GM13977 (cell line): ENCODE measurements around the gene CYSRT1.

Source experiments
- DNase-seq: peaks from one replicate; pipeline ENCODE4 v3.0.0; 2012; ENCODE audit warnings: low spot score
- in situ Hi-C: fragments of 300-500 bp; cut with MboI; formaldehyde crosslinking; loops from one replicate; pipeline ENCODE4 v1.12.0; 2022; ENCODE audit warnings: low sequenced_read_pairs, low pct_unique_long_range_greater_than_20kb, mixed read lengths, inconsistent platforms; ENCODE audit not compliant: unreplicated experiment
- TF ChIP-seq, protein P1 (sequence below): IDR thresholded peaks from 2 replicates; pipeline ENCODE4 v1.5.1; 2012; ENCODE audit warnings: mild to moderate bottlenecking, control low read depth; ENCODE audit not compliant: insufficient read depth; ENCODE audit errors: extremely low read depth, missing control alignments

Gene CYSRT1

DNA sequence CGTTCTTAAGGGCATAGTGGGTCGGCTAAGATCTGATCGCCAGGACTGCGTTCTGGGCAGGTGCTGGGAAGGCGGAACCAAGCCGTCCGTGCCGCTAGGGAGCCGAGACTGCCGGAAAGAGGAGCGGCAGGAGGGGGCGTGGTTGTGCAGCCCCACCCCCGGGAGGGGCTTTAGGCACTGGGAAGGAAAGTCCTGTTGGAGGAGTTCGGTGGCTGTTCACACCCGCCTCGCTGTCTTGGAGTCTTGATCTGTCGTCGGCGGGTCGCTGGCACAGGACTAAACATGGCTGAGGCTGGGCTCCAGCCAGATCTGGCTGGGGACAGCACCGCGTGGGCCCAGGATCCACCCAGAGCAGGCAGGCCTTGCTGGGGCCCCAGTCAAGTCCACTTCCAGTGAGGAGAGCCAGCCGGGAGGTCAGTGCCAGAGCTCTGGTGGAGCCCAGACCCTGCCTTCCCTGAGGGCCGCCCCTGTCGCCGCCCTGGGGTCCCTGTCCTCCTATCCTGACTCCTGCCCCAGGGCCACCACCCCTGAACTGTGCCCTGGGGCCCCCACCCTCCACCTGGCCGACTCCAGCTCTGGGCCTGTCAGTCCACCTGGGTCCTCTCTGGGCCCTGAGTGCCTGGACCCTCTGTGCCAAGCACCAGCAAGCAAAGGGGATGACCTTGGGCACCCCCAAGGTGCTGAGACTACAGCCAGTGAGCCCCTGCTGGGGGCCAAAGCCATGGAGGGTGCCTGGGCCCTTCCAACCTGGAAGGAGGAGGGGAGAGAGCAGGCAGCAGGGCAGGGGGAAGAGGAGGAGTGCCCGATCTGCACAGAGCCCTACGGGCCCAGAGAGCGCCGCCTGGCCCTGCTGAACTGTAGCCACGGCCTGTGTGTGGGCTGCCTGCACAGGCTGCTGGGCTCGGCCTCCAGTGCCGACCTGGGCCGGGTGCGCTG lies 7.4 kb upstream of the CYSRT1 start:
- in situ Hi-C loops = no loop called here
- TF ChIP-seq, protein P1, sequence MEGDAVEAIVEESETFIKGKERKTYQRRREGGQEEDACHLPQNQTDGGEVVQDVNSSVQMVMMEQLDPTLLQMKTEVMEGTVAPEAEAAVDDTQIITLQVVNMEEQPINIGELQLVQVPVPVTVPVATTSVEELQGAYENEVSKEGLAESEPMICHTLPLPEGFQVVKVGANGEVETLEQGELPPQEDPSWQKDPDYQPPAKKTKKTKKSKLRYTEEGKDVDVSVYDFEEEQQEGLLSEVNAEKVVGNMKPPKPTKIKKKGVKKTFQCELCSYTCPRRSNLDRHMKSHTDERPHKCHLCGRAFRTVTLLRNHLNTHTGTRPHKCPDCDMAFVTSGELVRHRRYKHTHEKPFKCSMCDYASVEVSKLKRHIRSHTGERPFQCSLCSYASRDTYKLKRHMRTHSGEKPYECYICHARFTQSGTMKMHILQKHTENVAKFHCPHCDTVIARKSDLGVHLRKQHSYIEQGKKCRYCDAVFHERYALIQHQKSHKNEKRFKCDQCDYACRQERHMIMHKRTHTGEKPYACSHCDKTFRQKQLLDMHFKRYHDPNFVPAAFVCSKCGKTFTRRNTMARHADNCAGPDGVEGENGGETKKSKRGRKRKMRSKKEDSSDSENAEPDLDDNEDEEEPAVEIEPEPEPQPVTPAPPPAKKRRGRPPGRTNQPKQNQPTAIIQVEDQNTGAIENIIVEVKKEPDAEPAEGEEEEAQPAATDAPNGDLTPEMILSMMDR = no peak
- DNase-seq = no peak

DNA sequence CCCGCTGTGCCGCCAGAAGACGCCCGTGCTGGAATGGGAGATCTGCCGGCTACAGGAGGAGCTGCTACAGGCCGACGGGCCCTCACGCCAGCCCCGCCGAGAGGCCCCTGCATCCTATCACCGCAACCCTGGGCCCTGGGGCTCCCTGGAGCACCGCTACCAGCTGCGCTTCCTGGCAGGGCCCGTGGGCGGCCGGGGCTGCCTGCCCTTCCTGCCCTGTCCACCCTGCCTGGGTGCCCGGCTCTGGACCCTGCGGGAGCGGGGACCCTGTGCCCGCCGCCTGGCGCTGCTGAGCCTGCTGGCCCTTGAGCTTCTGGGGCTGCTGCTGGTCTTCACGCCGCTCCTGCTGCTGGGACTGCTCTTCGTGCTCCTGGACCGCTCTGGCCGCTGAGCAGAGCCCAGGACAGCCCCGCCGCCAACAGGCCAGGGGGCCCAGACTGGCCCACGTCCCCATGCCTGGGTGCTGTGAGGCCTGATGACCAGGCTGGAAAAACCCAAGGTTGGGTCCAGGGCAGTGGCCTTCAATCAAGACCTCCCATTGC lies 6.7 kb upstream of the CYSRT1 start:
- TF ChIP-seq, protein P1 = no peak
- in situ Hi-C loops = no loop called here

DNA sequence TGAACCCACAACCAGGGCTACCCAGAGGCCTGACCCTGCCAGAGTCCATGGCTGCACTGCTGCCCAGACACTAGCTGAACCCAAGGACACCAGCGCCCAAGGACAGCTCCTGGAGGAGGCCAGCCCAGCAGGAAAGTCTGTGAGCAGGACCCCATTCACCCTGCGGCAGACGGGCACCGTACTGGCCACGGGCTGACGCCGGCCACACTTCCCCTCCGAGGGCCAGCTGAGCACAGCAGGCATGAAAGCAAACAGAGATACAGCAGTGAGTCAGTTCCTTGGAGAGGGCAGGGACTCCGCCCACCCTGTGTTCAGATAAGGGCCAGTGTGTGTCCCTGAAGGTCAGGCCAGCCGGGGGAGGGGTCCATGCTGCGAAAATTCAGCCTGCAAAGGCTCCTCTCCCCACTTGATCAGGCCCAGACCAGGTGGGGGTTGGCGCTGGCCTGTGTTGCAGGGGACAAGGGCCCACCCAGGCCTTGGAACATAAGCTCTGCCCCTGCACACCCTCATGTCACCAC lies 6.2 kb upstream of the CYSRT1 start:
- in situ Hi-C loops = no loop called here
- DNase-seq = no peak
- TF ChIP-seq, protein P1 = no peak

More for the DNA sequence above, 6.7 kb upstream of the CYSRT1 start:
- DNase-seq = no peak

DNA sequence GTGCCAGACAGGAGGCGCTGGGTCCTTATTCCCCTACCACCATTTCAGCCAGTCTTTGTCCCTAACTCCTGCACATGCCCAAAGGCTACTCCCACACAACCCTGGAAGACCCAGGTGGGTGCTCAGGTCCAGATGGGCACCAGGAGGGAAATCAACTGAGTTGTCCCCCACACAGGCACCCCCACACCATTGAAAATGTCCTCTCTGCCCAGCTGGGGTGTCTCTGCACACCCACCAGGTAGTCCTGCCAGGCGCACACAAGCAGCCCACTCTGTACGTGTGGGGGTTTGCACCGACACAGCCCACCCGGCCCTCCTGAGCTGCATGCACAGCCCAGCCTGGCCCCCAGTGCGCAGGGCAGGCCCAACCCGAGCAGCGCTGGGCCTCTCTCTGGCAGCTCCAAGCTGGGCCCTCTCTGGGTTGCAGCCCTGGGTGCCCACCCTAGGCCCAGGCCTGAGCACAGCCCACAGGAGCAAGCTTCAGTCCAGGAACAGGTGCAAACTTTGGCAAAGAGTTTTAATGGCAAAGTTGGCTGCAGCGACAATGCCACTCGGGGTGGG lies 5.1 kb upstream of the CYSRT1 start:
- in situ Hi-C loops = loop anchor here (10.0 kb wide), 1 partner anchor 95 kb away; no protein-coding TSS in a partner anchor
- TF ChIP-seq, protein P1 = no peak
- DNase-seq = no peak

DNA sequence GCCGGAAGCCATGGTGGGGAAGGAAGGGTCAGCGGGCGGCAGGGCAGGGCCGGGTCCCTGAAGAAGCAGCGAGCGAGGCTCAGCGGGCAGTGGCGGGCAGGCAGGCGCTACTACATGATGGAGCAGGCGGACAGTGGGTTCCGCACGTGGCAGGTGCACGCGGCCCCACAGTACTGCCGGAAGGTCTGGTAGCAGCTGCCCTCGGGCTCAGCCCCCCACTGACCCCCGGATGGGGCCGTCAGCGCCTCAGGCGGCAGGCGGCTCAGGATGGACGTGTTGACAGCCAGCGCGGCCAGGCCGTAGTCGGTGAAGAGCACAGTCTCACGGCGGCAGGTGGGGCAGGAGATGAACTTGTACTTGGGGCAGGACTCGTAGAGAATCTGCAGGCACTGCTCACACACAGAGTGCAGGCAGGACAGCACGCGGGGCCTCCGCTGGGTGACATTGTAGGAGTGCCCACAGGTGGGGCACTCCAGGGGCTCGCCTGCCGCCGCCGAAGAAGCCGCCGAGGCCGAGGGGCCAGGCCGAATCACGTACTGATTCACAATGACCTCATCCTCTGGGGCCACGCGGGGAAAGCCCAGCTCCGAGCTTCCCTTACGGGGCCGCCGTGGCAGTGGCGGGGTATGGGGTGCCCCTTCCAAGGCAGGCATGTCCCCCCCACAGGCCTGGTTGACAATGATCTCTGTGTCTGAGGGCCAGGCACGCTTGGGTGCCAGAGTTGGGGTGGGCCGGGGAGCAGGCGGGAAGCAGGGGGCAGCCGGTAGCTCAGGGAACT lies 4.5 kb upstream of the CYSRT1 start:
- in situ Hi-C loops = loop anchor here (10.0 kb wide), 1 partner anchor 96 kb away; no protein-coding TSS in a partner anchor
- TF ChIP-seq, protein P1 = no peak
- no peak for DNase-seq

DNA sequence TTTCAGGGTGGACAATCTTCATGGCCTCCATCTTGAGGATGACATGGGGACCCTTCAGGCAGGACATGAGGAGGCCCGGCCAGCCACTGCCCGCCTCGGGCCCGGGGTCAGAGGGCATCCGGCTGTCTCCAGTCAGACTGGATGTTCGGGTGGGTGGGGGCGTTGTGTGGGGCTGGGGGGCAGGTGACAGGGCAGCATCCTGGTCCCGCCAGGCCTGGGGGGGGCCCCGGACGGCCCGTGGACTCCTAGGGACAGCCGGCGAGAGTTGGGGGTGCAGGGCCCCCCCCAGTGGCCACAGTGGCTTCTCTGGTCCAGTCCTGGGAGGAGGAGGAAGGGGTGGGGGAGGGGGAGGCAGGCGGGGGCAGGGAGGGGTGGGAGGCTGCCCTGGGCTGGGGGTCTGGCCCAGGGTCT lies 3.9 kb upstream of the CYSRT1 start:
- TF ChIP-seq, protein P1 = no peak
- DNase-seq = no peak
- in situ Hi-C loops = loop anchor here (10.0 kb wide), 1 partner anchor 96 kb away; no protein-coding TSS in a partner anchor
